ENCODE measurements around the gene RBM20.

RBM20 gene

DNA sequence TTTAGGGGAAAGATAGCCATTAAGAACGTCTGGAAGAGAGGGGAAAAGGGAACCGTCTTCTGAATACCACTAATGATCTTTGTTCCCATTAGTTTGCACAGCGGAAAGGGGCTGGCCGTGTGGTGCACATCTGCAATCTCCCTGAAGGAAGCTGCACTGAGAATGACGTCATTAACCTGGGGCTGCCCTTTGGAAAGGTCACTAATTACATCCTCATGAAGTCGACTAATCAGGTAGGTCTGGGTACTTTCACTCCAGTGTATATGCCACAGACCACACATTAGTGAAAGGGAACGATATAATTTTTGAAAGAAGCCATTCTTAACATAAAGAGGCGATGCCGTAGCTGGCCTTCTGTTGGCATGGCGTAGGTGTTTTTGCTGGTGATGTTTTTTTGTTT lies 153.3 kb downstream of the RBM20 start:
- no peak overlapping the region for H3K4me3 ChIP-seq (ENCODE audit: low read depth, low read length)
- DNase-seq = no peak
- no peaks in the 10 kb centered on the region for H3K27me3 ChIP-seq (replicated peaks)
- TF ChIP-seq CTCF (IDR thresholded peaks at IDR 0.05; ENCODE audit: low read depth, low read length, missing control alignments) = no peak
- in situ Hi-C loops (cut with HindIII; ENCODE audit: low pct_ligation_motif_present, low sequenced_read_pairs) = no loop called here
- H3K27ac ChIP-seq = no peak overlapping the region
- no peaks in the 10 kb centered on the region for H3K36me3 ChIP-seq (replicated peaks)

DNA sequence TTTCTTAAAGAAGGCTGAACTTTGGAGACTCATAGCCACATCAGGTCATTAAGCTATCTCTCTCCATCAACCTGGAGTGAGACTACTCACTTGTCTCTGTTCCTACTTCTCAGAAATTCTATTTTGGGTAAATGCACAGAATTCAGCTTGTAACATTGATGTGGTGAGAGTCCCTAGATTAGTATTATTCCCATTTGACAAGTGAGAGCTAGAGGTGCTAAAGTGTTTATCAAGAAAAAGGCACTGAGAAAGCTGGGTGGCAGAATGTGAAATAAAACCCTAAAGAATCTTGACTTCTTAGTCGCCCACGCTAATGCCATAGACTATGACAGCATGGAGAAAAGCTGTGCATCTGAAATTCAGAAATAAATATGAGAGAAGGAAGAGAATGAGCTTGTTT lies 154.2 kb downstream of the RBM20 start:
- in situ Hi-C loops (cut with HindIII; ENCODE audit: low pct_ligation_motif_present, low sequenced_read_pairs) = no loop called here
- Histone ChIP-seq H3K36me3 (replicated peaks) (no peaks in the 10 kb centered on the region), H3K4me3 (ENCODE audit: low read depth, low read length) (no peak overlapping the region), H3K27ac (no peak overlapping the region), H3K27me3 (replicated peaks) (no peaks in the 10 kb centered on the region)
- TF ChIP-seq CTCF (IDR thresholded peaks at IDR 0.05; ENCODE audit: low read depth, low read length, missing control alignments) = no peak
- no peak for DNase-seq

GRCh38 chr10:110802090-110802489 lies 158.0 kb downstream of the RBM20 start:
- peak overlapping the region; percentile 31 for H3K27ac ChIP-seq
- H3K36me3 ChIP-seq (replicated peaks) = no peaks in the 10 kb centered on the region
- H3K4me3 ChIP-seq (ENCODE audit: low read depth, low read length) = no peak overlapping the region
- H3K27me3 ChIP-seq (replicated peaks) = no peaks in the 10 kb centered on the region
- in situ Hi-C loops (cut with HindIII; ENCODE audit: low pct_ligation_motif_present, low sequenced_read_pairs) = no loop called here
- no peak for TF ChIP-seq CTCF (IDR thresholded peaks at IDR 0.05; ENCODE audit: low read depth, low read length, missing control alignments)
- DNase-seq = no peak

GRCh38 chr10:110802551-110803238 lies 158.6 kb downstream of the RBM20 start:
- no peak for TF ChIP-seq CTCF (IDR thresholded peaks at IDR 0.05; ENCODE audit: low read depth, low read length, missing control alignments)
- H3K36me3 ChIP-seq (replicated peaks) = no peaks in the 10 kb centered on the region
- H3K4me3 ChIP-seq (ENCODE audit: low read depth, low read length) = no peak overlapping the region
- in situ Hi-C loops (cut with HindIII; ENCODE audit: low pct_ligation_motif_present, low sequenced_read_pairs) = no loop called here
- DNase-seq = peak; percentile 81
- H3K27ac ChIP-seq = peak overlapping the region; percentile 31
- no peaks in the 10 kb centered on the region for H3K27me3 ChIP-seq (replicated peaks)

- Histone ChIP-seq H3K27ac (peak overlapping the region; percentile 31), H3K36me3 (replicated peaks) (no peaks in the 10 kb centered on the region), H3K27me3 (replicated peaks) (no peaks in the 10 kb centered on the region), H3K4me3 (ENCODE audit: low read depth, low read length) (no peak overlapping the region)
- TF ChIP-seq CTCF (IDR thresholded peaks at IDR 0.05; ENCODE audit: low read depth, low read length, missing control alignments) = no peak
- in situ Hi-C loops (cut with HindIII; ENCODE audit: low pct_ligation_motif_present, low sequenced_read_pairs) = no loop called here
- no peak for DNase-seq
These were observed 159.2 kb downstream of the RBM20 start for GRCh38 chr10:110803239-110803749.

Measured in brain microvascular endothelial cell (primary cell).